GM19463 (cell line): ENCODE measurements around the gene DNAJB1.
"Not testable (repeated sequence)": the region's sequence is repeated elsewhere in the genome, so short reads cannot be mapped to it uniquely, and the experiment has no call there.

ENCODE experiments used
- ATAC-seq: cut with Tn5 transposase; IDR thresholded peaks from one replicate; pipeline ENCODE4 v1.9.1; 2021; ENCODE audit warnings: mild to moderate bottlenecking, moderate library complexity; ENCODE audit not compliant: unreplicated experiment

The DNAJB1 gene

DNA sequence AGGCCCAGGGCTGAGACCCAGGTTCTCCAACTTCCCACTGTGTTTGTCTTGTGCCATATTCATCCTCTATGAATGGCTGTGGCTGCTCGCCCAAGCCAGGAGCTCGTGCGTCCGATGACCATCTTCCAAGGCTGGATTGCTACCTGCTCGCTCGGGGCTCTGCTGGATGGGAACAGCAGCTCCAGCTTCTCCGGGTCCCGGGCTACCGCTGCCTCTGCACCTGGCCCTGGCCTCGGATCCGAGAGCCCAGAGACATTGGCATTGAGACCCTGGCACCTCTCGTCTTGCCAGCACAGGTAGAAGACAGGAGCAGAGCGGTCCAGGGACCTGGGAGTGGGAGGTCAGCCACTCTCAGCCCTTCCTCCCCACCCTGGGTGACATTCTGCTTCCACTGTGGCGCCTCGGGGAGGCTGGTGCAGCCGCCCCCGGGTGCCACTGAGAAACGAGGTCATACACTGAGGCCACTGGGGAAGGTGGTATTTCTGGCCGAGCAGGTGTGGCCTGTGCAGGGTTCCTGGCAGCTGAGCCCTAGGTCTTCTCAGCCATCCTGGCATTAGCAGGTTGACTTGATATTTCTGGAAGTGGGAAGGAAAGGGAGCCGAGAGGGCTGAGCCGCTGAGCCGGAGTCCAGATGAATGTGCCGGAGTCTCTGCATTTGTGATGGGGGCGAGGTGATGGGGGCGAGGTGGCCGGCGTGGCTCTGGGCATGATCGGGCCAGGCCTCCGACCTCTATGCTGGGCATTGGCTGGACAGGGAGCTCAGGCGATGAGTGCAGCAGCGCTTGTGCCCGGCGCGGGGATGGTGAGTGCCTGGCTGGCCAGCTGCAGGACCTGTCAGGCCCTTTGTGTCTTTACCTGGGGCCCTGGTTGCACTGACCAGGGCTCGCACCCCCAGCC is 35.1 kb upstream of the DNAJB1 start:
- no peak for ATAC-seq

DNA sequence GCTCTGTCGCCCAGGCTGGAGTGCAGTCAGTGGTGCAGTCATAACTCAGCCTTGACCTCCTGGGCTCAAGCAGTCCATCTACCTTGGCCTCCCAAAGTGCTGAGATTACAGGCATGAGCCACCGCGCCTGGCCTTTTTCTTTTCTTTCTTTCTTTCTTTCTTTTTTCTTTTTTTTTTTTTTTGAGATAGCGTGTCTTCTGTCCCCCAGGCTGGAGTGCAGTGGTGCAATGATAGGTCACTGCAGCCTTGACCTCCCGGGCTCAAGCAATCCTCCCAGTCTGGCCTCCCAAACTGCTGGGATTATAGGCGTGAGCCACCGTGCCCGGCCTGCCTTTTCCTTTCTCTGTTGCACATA is 33.8 kb upstream of the DNAJB1 start:
- not testable (repeated sequence) for ATAC-seq

DNA sequence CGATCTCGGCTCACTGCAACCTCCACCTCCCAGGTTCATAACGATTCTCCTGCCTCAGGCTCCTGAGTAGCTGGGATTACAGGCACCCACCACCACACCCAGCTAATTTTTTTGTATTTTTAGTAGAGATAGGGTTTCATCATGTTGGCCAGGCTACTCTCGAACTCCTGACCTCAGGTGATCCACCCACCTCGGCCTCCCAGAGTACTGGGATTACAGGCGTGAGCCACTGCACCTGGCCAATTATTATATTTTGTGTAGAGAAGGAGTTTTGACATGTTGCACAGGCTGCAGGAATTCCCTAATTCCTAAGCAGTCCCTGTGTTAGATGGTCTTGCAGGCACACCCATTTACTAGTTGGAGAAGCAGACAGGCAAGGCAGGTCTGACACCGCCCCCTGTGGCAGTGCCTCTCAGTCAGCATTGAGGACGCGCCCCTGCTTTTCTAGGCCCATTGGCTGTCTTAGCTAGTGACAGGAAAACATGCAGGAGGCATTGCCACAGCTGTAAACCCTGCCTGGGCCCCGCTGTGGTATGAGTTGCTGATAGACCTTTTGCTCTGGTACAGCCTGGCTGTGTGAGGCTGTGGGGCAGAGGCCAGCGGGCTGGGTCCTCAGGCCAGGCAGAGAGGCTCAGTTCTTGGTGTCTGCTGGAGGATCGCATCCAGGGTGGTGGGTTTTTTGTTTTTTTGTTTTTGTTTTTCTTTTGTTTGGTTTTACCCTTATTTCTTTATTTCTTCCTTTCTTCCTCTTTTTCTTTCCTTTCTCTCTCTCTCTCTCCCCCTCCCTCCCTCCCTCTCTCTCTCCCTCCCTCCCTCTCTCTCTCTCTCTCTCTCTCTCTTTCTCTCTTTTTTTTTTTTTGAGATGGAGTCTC is 33.2 kb upstream of the DNAJB1 start:
- ATAC-seq: not testable (repeated sequence)

DNA sequence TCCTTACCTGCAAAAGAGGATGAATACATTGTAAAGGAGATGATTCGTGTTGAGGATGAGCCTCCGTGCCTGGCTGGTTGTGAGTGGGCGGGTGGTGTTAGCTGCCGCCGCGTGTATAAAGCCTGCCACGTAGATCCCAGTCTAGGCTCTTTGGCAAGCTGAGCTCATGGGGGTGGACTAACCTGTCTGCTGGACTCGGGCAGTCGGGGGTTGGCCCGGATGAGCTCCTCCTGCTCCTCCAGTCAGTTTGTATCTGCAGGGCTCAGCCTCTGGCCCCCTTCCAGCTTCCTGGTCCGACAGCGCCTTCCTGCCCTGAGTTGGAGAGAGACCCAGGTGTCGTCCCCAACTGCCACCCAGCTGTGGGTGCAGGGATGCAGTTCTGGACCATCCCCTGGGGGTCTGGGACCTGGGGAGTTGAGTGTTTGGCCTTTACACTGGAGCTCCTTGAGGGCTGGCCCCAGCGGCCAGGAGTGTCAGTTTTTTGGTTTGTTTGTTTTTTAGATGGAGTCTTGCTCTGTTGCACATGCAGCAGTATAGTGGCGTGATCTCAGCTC is 32.1 kb upstream of the DNAJB1 start:
- no peak for ATAC-seq

DNA sequence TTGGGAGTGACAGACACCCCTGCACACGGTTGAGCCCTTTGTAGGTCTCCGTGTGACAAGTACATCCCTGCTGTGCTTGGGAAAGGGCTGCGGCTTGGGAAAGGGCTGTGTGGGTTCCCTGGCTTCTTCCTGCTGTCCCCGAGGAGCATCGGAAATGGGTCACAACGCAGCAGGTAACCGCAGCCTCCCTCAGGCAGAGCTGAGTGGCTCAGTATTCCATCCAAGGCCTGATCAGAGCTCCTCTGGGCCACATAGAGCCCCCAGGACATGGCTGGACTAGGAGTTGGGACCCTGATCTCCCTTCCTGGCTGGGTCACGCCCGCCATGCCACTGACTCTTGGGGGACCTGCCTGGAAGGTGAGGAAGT is 27.5 kb upstream of the DNAJB1 start:
- ATAC-seq: no peak

DNA sequence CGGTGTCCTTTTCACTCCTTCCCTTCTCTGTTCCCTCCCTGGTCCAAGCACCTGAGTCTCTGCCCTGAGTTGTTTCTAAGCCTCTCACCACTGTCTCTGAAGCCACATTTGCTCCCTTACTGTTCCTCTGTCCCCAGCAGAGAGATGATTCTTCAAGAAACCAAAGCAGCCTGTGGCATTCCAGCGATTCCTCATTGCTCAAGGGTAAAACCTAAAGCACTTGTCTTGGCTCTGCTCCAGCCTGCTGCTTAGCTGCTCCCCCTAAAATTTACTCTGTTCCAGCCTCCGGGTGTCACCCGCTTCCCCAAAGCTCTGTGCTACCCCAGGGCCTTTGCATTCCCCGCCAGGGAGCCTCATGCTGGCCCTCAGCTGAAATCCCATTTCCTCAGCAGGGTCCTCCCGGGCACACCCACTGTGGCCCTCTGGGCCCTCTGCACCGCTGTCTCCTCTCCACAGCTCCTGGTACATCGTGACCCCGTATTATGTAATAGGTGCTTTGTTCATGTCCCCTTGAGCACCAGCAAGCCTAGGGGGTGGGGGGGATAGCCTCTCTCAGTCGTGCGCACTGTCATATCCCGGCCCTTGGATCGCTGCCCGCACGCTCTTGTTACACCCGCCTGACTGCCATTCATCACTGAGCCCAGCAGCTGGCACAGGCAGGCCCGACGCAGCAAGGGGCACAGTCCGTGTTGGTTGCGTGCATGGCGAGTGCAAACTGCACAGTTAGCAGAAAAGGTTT is 26.9 kb upstream of the DNAJB1 start:
- no peak for ATAC-seq

DNA sequence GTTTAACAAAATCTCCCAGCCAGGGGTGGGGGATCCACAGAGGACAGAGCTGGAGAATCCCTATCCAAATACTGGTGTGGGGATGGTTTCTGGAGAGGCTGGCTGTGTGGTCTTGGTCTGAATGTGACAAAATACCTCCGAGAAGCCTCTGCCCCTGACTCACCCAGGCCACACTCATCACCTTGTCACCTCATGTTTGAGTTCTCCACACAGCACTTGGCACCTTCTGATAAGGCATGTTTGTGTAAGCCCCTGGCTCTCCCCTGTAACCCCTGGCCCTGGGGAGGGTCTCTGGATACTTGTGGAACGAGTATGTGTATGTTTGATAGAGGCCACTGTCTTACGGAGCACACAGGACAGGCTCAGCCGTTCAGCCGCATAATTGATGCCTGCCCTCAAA is 25.9 kb upstream of the DNAJB1 start:
- no peak for ATAC-seq

DNA sequence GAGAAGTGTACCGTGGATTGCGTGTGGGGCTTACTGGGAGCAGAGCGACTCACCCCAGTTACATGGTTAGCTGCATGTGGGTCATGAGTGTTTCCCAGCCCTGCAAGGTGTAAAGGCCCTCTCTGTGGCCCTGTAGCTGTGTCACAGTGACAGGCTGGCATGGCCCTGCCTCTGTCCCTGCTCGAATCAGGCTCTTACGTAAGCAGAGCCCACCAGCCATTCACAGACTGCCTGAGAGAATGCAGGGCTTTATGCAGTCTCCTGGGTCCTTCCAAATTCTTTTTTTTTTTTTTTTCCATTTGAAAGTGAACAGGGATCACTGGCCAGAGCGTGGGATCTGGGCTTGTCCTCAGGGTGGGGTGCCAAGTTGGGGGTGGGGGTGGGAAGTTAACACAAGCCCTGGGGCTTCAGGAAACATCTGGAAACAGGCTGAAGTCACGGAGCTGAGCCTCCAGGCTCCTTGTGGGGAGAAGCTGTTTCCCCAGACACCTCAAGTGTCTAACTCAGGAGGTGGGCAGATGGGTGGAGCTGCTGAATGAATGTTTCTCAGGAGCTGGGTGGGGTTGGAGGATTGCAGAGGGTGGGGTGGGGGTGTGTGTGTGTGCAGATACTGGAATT is 24.6 kb upstream of the DNAJB1 start:
- ATAC-seq: no peak

DNA sequence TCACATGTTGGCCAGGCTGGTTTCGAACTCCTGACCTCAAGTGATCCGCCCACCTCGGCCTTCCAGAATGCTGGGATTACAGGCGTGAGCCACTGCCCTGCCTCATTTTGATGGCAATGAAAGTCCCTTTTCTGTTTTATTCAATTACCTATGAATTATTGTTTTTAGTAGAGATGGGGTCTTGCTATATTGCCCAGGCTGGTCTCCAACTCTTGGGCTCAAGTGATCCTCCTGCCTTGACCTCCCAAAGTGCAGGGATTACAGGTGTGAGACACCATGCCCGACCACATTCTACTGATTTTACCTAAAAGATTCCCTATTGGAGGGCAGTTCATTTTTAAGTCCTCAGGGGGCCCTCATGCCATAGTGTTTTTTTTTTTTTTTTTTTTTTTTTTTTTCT is 23.8 kb upstream of the DNAJB1 start:
- ATAC-seq: not testable (repeated sequence)

DNA sequence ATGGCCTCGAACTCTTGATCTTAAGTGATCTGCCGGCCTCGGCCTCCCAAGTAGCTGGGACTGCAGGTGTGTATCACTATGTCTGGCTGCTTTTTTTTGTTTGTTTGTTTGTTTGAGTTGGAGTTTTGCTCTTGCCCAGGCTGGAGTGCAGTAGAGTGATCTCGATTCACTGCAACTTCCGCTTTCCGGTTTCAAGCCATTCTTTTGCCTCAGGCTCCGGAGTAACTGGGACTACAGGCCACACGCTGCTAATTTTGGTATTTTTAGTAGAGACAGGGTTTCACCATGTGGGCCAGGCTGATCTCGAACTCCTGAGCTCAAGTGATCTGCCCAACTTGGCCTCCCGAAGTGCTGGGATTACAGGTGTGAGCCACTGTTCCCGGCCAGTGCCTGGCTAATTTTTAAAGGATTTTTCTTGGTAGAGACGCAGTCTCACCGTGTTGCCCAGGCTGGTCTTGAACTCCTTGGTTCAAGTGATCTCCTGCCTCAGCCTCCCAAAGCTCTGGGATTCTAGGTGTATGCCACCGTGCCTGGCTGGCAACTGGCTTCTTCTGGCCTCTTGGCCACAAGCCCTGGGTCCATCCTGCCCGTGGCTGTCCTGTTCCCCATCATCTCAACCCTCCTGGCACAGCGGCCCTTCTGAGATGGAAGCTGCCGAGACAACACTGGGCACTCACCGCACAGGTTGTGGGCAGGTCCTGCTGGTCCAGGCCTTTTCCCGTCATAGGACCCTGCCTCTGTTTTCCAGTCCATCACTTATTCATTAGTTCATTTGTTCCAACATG is 22.7 kb upstream of the DNAJB1 start:
- no peak for ATAC-seq

DNA sequence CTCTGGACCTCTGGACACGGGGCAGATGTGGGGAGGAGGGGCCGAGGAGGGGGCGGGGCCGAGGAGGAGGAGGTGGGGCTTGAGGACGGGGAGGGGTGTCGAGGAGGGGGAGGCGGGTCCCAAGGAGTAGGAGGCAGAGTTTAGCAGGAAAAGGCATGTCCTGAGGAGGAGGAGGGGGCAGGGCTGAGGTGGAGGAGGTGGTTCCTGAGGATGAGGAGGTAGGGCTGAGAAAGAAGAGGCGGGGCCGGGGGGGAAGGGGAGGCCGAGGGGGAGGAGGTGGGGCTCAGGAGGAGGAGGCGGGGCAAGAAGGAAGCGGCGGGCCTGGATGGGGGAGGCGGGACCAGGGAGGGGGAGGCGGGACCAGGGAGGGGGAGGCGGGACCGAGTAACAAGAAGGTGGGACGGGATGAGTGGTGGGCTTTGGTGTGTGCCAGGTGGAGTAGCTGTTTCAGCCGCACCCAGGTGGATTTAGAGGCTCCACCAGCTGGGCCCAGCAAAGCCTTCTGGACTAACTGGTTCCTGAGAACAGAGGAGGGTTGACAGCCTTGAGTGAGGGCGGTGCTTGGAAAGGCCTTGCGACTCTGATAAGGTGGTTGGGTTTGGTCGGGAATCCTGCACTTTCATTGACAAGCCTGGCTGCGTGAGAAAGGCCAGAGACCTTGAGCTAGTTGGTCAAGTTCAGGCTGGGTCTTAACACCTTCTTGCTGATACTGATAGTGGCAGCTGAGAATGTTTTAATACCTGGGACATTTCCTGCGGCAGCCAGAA is 18.9 kb upstream of the DNAJB1 start:
- ATAC-seq: no peak

DNA sequence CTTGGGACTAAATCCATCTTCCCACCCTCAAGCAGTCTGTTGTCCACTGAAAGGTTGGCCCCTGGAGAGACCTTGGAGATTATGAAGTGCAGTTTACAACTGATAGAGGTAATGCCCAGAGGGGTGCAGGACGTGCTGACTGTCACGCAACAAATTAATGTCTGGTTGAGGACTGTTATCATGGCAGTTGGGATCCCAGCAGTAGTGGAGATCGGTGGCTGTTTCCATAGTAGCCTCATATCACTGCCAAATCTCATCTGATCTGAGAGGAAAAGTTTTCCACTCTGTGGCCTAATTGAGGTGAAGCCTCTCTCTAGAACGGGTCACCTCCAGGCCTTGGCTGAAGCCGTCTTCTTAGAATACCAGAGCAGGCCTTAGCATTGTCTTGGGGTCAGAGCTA is 15.3 kb upstream of the DNAJB1 start:
- no peak for ATAC-seq

DNA sequence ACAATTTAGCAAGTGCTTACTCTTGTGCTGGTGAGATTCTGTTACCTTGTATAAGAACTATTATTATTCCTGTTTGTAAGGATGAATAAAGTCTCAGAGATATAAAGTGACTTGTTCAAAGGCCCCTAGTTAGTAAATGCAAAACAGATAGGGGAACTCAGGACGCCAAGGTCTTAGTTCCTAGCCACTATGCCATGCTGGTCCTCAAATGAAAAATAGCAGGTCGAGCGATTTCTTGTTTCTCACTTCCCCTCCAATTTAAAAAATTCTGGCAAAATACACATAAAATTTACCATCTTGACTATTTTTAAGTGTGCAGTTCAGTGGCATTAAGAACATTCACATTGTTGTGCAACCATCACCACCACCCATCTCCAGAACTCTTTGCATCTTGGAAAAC is 12.3 kb upstream of the DNAJB1 start:
- ATAC-seq: no peak

DNA sequence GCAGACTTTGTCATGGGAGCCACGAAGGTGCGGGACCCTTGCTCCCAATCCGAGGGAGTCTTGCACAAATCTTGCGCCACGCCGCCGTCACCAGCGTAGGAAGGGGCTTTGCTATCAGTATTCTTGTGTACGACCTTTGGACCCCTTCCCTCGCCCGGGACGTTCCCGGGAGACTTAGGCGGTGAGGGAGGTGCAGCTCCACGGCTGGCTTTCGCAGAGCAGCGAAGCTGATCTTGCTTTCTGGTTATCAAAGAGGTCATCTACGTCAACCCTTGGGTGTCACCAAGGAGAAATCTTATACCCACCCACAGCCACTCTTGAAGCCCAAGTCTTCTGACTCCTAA is 11.8 kb upstream of the DNAJB1 start:
- ATAC-seq: no peak

DNA sequence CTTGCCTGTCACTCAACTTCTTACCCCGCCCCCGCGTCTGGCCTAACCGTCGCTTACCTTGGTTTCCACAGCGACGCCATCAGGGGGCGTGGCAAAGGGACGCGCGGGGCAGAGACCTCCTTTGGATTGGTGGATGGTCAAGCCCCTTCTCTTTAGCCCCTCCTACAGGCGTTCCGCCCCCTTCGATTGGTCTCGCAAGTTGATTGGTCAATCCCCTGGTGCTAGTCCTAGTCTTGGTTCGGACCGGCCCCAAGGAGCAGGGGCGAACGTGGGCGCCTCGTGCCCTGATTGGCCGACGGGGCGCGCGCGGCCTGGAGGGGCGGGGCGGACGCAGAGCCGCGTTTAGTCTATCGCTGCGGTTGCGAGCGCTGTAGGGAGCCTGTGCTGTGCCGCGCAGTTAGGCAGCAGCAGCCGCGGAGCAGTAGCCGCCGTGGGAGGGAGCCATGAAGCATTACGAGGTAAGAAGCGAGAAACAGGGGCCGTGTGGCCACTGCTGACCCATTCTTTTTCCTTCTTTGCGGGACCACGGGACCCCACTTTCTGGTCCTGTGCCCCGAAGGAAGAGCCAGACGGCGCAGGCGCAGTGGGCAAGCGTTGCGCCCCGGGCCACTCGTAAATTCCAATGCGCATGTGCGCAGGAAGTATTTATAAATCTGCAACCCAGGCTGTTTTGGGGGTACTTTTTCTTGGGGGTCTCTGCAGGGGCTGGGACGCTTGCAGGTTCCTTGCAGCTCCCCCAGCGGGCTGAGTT is 11.2 kb upstream of the DNAJB1 start, which contains the start of gene TECR:
TSS of gene TECR (plus strand) at position 341 of the 751 bp plus-strand sequence. CDS start at position 444, 103 bp downstream.
- ATAC-seq: peak; percentile 94

DNA sequence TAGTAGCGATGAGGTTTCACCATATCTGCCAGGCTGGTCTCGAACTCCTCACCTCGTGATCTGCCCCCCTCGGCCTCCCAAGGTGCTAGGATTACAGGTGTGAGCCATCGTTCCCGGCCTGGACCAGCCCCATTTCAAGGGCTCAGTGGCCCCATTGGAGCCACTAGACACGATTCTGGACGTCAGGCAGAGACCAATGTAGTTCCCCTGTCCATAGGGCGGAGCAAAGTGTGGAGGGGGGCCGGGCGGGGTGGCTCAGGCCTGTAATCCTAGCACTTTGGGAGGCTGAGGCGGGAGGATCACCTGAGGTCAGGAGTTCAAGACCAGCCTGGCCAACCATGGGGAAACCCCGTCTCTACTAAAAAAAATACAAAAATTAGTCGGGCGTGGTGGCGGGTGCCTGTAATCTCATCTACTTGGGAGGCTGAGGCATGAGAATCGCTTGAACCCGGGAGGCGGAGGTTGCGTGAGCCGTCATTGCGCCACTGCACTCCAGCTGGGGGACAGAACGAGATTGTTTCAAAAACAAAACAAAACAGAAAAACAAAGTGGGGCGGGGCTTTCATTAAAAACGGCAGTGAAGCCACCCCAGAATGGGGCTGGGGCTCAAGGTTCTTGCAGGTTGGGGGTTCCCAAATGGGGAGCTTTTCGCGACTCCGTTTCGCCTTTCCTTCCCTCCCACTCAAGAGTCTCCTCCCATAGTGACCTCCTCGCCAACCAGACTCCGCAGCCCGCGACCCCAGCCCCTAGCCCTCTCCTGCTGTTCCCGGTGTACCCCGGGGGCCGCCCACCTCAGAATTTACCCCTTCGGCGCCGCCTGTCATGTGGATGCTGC is 10.4 kb upstream of the DNAJB1 start:
- ATAC-seq: no peak

DNA sequence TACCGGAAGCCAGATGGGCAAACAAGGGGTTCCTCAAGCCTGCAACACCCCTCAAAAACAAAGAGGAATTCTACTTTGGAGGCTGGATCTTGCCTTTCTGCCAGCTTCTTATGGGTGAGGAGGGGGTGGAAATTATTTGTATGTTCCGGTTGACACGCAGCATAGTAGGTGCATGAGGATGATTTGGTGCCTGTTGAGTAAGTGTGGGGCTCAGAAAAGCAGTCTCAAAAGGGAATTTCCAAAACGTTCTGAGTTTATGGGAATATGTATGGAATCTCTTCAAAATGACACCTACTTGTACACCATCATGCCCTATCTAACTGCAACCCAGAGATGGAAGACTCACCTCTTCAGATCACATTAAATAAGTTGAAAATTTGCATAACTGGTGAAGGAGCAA is 8.2 kb upstream of the DNAJB1 start:
- no peak for ATAC-seq

DNA sequence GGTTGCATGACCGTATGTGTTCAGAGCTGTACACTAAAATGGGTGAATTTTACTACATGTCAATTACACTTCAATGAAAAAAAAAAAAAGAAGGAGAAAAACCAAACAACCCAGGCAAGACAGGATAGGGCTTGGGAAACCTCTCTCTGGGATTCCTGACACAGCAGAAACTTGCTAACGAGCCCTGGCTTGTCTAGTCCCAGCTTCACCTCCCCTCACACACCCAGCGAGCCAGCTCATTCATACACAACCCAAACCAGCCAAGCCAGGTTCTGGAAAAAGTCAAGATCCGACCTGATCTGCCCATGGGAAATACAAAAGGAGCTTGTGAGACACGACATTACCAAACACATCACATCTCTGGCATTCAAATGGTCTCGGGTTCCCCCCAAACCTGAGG is 7.5 kb upstream of the DNAJB1 start:
- no peak for ATAC-seq
